Hepatic stellate cell (primary cell): ENCODE data around the gene CATSPER1.

ENCODE experiments used
- DNase-seq: peaks from one replicate; pipeline ENCODE4 v3.0.0; 2011; ENCODE audit warnings: low spot score

CATSPER1 gene

GRCh38 chr11:66026017-66026529 is at the start of gene CATSPER1:
Gene CATSPER1, minus strand, starts transcription at chr11:66026479. Its CDS starts 100 bp downstream, at chr11:66026379.
- DNase-seq, result no peak

- no peak for DNase-seq
Measured at GRCh38 chr11:66075273-66075672, 49.0 kb upstream of the CATSPER1 start.

GRCh38 chr11:66073669-66074068 is 47.4 kb upstream of the CATSPER1 start:
- no peak for DNase-seq

- DNase-seq, result no peak
Measured at GRCh38 chr11:66072518-66072917, 46.2 kb upstream of the CATSPER1 start.

GRCh38 chr11:66072081-66072480 is 45.8 kb upstream of the CATSPER1 start:
- no peak for DNase-seq

DNA sequence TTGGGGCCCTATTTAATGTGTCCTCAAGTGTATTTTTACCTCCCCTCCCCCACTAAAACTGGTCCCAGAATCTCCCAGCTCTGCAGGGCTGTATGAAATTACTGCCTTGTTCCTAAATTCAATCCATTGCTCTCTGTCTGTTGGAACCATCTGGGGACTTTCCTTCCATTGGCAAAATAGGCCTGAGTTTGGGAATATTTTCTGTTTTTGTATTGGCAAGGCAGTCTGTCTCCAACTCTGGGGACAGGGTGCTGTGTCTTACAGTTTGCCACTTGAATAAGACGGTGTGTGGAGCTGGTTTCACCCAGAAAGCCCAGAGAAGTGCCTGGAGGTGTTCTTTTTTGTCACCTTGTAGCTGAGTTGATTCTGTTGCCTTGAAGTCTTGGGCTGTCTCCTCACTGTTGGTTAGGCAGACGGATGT is 45.1 kb upstream of the CATSPER1 start:
- no peak for DNase-seq

- DNase-seq, result peak; percentile 41
Measured at GRCh38 chr11:66070604-66071380, 44.5 kb upstream of the CATSPER1 start.

GRCh38 chr11:66069715-66070603 is 43.7 kb upstream of the CATSPER1 start, which contains the start of gene PACS1:
Gene PACS1, plus strand, starts transcription at chr11:66070272. Its CDS starts 215 bp downstream, at chr11:66070487.
- peak; percentile 89 for DNase-seq

DNA sequence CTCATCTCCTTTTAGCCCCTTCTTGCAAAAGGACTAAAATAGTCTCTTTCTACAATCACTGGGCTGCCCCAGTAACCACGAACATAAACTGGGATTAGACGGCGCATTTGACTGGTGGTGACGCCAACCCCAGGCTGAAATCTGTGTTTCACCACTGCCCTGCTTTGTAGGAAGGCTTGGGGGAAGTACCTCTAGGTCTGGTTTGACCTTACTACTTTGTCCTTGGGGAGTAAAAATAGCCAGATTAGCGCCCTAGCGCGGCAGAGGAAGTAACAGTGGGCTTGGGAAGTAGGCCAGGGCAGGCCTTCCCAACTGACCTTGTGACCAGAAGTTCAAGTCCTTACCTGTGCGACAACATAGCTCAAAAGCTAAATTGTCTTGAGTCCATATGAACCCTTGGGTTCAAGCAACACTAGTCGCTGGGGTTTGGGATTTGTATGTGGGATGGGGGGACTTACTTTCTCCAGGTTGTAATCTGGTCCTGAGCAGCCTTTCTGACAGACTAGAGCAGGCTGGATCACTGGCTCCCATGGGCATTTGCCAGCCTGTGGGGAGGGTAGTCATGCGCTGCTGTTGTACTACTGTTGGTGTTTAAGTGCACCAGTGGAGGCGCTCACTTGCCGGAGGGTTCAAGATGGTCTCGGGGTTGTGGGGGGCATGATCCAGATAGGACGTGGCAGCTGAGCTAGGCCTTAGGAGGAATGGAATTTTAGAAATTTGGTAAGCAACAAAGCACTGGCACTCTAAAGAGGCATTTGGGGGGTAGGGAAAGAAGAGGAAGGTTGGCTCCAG is 42.8 kb upstream of the CATSPER1 start:
- peak; percentile 67 for DNase-seq

GRCh38 chr11:66068154-66068821 is 42.0 kb upstream of the CATSPER1 start:
- DNase-seq, result peak; percentile 71

DNA sequence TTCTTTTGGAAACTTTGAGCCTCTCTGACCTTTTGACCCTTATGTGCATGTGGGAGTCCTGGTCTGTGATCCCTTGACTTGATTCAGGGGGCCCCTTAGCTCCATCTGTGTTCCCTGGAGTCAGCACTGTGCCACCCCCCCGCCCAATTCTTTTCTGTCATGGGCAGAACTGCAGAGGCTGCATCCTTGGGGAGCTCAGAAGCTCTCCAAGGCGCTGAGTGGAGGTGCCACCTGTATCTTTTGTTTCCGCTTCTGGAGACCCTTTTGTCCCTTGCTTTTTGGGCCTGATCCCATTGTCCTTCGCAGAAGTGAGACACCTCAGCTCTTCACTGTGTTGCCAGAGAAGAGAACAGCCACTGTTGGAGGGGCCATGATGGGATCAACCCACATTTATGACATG is 41.4 kb upstream of the CATSPER1 start:
- DNase-seq, result no peak

DNA sequence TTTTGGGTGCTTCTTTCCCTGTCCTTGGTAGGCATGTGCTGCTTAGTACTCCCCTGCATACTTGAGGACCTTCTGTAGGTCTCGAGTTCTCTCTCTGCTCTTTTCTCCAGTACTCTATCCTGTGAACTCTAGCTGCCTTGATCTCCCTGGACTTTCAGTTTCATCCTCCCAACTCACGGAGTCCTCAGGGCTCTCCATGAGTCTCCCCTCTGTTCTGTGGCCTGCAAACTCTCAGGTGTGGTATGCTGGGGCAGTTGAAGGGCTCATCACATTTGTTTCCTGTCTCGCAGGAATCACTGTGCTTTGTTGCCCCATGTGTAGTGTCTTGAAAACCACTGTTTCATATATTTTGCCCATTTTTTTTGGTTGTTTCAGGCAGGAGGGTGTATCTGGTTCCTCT is 40.5 kb upstream of the CATSPER1 start:
- DNase-seq, result no peak

DNA sequence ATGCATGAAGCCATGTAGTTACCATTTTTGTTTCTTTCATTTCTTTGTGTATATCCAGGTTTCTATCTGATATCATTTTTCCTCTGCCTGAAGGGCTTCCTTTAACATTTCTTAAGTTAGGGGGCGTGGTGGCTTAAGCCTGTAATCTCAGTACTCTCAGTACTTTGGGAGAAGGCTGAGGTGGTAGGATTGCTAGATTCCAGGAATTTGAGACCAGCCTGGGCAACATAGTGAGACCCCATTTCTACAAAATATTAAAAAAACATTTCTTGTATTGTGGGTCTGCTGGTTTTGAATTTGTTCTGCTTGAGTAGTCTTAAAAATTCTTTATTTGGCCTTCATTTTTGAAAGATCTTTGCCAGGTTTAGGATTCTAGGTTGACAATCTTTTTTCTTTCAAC is 38.3 kb upstream of the CATSPER1 start:
- DNase-seq, result no peak

DNA sequence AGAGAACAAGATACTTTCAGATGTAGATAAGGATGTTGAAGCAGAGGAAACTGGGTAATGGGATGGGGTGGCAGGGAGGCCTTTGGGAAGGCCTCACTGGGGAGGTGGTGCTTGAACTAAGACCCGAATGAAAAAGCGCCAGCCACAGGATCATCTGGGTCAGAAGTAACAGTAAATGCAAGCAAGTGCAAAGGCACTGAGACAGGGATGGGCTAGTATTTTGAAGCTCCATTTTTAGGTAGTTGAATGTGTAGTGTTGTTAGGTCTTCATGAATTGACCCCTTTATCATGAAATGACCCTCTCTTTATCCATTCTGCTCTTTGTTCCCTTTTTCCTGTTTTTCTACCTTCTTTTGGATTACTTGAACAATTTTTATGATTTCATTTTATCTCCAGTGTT is 37.6 kb upstream of the CATSPER1 start:
- DNase-seq, result no peak

DNA sequence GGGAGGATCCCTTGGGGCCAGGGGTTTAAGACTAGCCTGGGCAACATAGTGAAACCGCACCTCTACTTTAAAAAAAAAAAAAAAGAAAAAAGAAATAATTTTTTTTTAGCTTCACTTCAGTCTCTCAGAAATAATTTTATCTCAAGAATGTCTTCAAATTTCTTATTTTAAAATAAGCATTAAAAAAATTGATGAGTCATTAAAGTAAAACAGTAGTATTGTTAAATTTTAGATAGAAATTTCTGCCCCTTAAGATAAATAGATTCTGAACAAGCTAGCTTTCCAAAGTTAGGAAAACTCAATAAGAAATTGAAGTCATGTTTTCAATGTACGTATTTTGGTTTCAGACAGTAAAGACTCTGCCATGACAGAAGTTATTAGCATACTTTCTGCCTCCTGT is 36.1 kb upstream of the CATSPER1 start:
- DNase-seq, result no peak

DNA sequence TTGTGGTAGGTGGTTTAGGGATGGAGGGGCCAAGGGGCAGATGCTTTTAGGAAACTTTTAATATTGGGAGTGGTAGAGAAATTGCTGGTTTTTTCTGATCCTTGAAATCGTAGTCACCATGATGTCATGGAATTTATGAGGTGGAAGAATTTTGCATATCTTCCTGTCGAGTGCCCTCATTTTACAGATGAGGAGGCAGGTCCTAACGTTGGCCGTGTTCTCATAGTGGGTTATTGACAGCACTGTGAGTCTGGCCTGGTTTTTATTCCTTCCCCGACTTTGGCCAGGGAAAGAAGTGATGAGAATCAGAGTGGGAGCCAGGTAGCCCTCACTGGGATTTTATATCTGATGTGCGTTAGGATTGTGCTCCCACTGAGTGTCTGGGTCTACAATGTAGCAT is 35.0 kb upstream of the CATSPER1 start:
- DNase-seq, result no peak

DNA sequence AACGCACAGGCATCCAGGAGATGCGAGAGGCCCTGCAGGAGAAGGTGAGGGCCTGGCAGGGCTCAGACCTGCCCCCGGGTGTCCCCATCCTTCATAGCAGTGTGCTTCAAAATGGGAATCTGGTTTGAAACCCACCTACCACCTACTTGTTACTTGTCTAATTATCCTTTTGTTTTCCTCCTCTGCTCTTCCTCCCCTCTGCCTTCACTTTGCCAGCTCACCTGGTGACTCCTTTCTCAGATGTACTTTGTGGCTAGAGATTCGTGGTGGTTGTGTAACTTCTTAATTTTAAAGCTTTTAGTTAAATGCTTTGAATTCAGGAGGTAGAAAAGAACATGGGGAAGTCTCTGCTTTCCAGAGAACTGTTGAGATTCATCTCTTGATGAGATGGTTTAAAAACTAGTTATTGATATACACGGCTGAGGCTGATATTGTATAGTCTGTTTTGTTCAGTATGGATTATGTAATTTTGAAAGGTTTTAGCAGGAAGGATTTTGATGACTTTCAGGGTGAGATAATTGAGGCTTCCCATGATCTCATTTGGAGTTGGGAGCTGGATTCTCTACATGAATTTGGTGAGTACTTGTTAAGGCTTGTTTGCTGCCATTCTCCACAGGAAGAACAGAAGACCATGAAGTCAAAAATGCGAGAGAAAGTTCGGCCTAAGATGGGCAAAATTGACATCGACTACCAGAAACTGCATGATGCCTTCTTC is 33.8 kb upstream of the CATSPER1 start:
- no peak for DNase-seq

- no peak for DNase-seq
Measured at GRCh38 chr11:66056501-66056900, 30.2 kb upstream of the CATSPER1 start.

- no peak for DNase-seq
Measured at GRCh38 chr11:66055021-66055420, 28.7 kb upstream of the CATSPER1 start.

DNA sequence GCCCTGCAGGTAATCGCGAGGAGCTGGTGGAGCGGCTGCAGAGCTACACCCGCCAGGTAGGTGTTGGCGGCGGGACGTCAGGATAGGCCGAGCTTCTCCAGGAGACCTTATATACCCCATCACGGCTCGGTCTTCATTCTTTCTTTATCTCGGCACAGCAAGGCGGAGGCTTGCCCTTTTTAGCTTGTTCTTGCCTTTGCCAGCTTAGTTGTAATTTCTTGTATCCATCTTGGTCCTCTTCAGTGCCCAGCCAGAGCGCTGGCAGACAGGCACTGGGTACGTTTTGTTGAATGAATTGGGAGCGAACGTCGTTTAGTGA is 26.3 kb upstream of the CATSPER1 start:
- no peak for DNase-seq
